K562 (cell line): ENCODE measurements around the gene BCKDK. TPM values are rescaled to one million over a fixed set of nuclear protein-coding genes. Genes with fewer than 3 reads are reported as not detected.
A peak's percentile ranks its signal among the peaks of the same experiment; 100 is the strongest.

Experiments used
- CHD2 ChIP-seq: IDR thresholded peaks from 2 replicates; pipeline ENCODE4 v1.6.1; 2011; ENCODE audit warnings: low read depth, low read length
- ERF ChIP-seq: fragments of 450-650 bp; formaldehyde crosslinking; IDR thresholded peaks from 2 replicates; pipeline ENCODE4 v1.4.0; 2020; ENCODE audit warnings: mild to moderate bottlenecking, mixed read lengths
- FOXK1 ChIP-seq: sonication (generic); formaldehyde crosslinking; IDR thresholded peaks from 2 replicates; pipeline ENCODE4 v1.8.0; 2022; ENCODE audit warnings: missing genetic modification reagents, mild to moderate bottlenecking, borderline replicate concordance
- FOXK2 ChIP-seq, 2 experiments: fragments of 450-650 bp; IDR thresholded peaks in 1 of 2; conservative IDR thresholded peaks in 1 of 2; 2 replicates each; pipeline ENCODE4 v1.6.1; 2016; ENCODE audit warnings: low read depth in 2 of 2, mild to moderate bottlenecking in 1 of 2
- HES1 ChIP-seq: fragments of 450-650 bp; IDR thresholded peaks from 2 replicates; pipeline ENCODE4 v1.6.1; 2016; ENCODE audit warnings: low read depth, mild to moderate bottlenecking, moderate library complexity
- HNRNPK ChIP-seq: fragments of 200-400 bp; formaldehyde crosslinking; IDR thresholded peaks from one replicate; pipeline ENCODE4 v1.6.1; 2018; ENCODE audit warnings: mild to moderate bottlenecking, low read depth, low read length; ENCODE audit not compliant: poor library complexity, severe bottlenecking
- IRF2 ChIP-seq: sonication (generic); formaldehyde crosslinking; IDR thresholded peaks from 2 replicates; pipeline ENCODE4 v1.8.1; 2022; ENCODE audit warnings: mild to moderate bottlenecking, missing genetic modification reagents
- POU5F1 ChIP-seq: fragments of 150-350 bp; IDR thresholded peaks from 2 replicates; pipeline ENCODE4 v1.6.1; 2014; ENCODE audit warnings: borderline replicate concordance, low read length, low read depth, mild to moderate bottlenecking; ENCODE audit not compliant: partially characterized antibody
- TBL1XR1 ChIP-seq, 2 experiments: IDR thresholded peaks; 2 replicates each; pipeline ENCODE4 v1.6.1; 2012; ENCODE audit warnings: improper control_type of control experiment in 2 of 2, low read length in 2 of 2, mild to moderate bottlenecking in 1 of 2
- TRIM24 ChIP-seq, 2 experiments: fragments of 450-650 bp; IDR thresholded peaks; 2 replicates each; pipeline ENCODE4 v1.6.1; 2016
- TSHZ1 ChIP-seq: fragments of 250-450 bp; sonication (Bioruptor Pico); IDR thresholded peaks from 2 replicates; pipeline ENCODE4 v1.4.0; 2020; ENCODE audit warnings: mild to moderate bottlenecking, moderate library complexity
- ZNF282 ChIP-seq: sonication (generic); formaldehyde crosslinking; IDR thresholded peaks from 2 replicates; pipeline ENCODE4 v1.8.1; 2023; ENCODE audit warnings: missing genetic modification reagents
- ZNF384 ChIP-seq: IDR thresholded peaks from 2 replicates; pipeline ENCODE4 v1.6.1; 2012; ENCODE audit warnings: low read depth, low read length, improper control_type of control experiment
- ZNF41 ChIP-seq: fragments of 250-450 bp; sonication (Bioruptor Pico); conservative IDR thresholded peaks from 2 replicates; pipeline ENCODE4 v1.4.0; 2020; ENCODE audit warnings: mild to moderate bottlenecking
- polyA plus RNA-seq, 8 experiments: library from polyadenylated mRNA; depleted of rRNA in 4 of 8; stranded (reverse) in 5 of 8; unstranded in 3 of 8; fragments of >200 nt; fragmentation: Nextera tagmentation in 2 of 8; fragmentation: Illumina TruSeq in 1 of 8; extraction: Ambion mirVana in 2 of 8; extraction: Trizol in 1 of 8; gene quantifications; 2 replicates each; pipeline versions ENCODE4 v1.2.1 to v1.2.3, GENCODE V29; 2011 to 2014; ENCODE audit warnings: inconsistent platforms in 1 of 8, missing spikeins in 1 of 8
- total RNA-seq, 7 experiments: library from RNA; depleted of rRNA in 6 of 7; stranded (reverse); fragments of >200 nt in 6 of 7; fragmentation: Illumina TruSeq in 2 of 7; extraction: Trizol in 2 of 7; gene quantifications; 2 replicates each; pipeline versions ENCODE4 v1.2.1 to v1.2.3, GENCODE V29; 2011 to 2021; ENCODE audit warnings: low replicate concordance in 1 of 7
- TF ChIP-seq, protein P1 (sequence below): sonication (generic); formaldehyde crosslinking; IDR thresholded peaks from 2 replicates; pipeline ENCODE4 v1.8.0; 2022; ENCODE audit warnings: mild to moderate bottlenecking, missing genetic modification reagents, borderline replicate concordance
- TF ChIP-seq, protein P2 (sequence below): fragments of 450-650 bp; IDR thresholded peaks from 2 replicates; pipeline ENCODE4 v1.6.1; 2017; ENCODE audit warnings: mild to moderate bottlenecking, moderate library complexity
- TF ChIP-seq, protein P3 (sequence below): fragments of 250-450 bp; sonication (Bioruptor Pico); IDR thresholded peaks from 2 replicates; pipeline ENCODE4 v1.5.0; 2021

Gene BCKDK
- total and polyA plus RNA-seq, 9 of the 15 experiments (the other 6 are each of a cell fraction or from before 2014, with no cell fraction given), result 0.58 to 34.8 (median 13.1) TPM

DNA sequence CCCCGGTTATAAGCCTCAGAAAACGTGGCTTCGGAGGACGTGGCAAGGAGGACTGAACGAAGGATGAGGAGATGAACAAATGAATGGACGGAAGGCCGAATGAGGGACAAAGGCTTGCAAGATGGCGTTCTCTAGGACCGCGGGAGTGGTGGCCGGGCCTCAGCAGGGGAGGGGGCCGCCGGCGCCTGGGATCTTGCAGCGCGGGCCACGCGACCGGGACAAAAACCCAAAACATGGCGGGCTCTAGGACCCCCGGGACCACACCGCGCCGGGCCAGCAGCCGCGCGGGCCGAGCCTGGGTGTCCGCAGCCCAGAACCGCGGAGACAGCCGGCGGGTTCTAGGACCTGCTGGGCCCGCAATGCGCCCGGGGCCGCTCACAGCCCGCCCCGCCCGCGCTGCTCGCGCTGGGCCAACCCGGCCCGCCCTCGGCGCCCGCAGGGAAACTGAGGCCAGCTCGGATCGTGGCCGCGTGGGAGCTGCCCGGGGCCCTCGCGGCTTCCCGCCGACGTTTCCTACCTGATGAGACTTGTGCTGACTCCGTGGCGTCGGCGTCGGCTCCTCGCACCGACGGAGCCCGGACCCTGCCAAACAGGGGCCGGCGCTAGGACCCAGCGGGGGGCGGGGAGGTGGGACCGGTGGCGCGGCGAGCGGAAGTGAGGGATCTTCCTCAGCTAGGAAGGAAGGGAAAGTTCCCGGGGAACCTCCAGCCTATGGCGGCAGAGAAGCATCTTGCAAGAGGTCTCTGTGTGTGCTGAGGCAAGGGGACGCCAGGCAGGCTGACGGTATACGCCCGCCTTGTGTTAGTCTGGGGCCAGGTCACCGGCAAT lies 34.8 kb upstream of the BCKDK start (continued):
- TF ChIP-seq, protein P1, sequence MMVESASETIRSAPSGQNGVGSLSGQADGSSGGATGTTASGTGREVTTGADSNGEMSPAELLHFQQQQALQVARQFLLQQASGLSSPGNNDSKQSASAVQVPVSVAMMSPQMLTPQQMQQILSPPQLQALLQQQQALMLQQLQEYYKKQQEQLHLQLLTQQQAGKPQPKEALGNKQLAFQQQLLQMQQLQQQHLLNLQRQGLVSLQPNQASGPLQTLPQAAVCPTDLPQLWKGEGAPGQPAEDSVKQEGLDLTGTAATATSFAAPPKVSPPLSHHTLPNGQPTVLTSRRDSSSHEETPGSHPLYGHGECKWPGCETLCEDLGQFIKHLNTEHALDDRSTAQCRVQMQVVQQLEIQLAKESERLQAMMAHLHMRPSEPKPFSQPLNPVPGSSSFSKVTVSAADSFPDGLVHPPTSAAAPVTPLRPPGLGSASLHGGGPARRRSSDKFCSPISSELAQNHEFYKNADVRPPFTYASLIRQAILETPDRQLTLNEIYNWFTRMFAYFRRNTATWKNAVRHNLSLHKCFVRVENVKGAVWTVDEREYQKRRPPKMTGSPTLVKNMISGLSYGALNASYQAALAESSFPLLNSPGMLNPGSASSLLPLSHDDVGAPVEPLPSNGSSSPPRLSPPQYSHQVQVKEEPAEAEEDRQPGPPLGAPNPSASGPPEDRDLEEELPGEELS (CRISPR knock-in tag), result no peak; the same call in 1 of the 2 replicates
- TF ChIP-seq FOXK2 (conservative IDR thresholded peaks at IDR 0.05 in 1 of 2, IDR thresholded peaks at IDR 0.05 in 1 of 2; ENCODE audit: low read depth in 2 of 2), result 0 out of 4 replicates have a peak, but pooled peaks have one; percentile 26 to 40
- TF ChIP-seq HNRNPK, result no peak
- TF ChIP-seq ZNF282 (CRISPR knock-in tag), result 0 out of 2 replicates have a peak, but pooled peaks have one; percentile 52
- TF ChIP-seq HES1, result no peak
- TF ChIP-seq, protein P2, sequence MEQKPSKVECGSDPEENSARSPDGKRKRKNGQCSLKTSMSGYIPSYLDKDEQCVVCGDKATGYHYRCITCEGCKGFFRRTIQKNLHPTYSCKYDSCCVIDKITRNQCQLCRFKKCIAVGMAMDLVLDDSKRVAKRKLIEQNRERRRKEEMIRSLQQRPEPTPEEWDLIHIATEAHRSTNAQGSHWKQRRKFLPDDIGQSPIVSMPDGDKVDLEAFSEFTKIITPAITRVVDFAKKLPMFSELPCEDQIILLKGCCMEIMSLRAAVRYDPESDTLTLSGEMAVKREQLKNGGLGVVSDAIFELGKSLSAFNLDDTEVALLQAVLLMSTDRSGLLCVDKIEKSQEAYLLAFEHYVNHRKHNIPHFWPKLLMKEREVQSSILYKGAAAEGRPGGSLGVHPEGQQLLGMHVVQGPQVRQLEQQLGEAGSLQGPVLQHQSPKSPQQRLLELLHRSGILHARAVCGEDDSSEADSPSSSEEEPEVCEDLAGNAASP, result no peak
- no peak for TF ChIP-seq TSHZ1 (CRISPR knock-in tag)
- no peak for TF ChIP-seq CHD2
- TF ChIP-seq POU5F1, result no peak
- TF ChIP-seq, protein P3, sequence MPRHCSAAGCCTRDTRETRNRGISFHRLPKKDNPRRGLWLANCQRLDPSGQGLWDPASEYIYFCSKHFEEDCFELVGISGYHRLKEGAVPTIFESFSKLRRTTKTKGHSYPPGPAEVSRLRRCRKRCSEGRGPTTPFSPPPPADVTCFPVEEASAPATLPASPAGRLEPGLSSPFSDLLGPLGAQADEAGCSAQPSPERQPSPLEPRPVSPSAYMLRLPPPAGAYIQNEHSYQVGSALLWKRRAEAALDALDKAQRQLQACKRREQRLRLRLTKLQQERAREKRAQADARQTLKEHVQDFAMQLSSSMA, result peak; percentile 27; the same call in 1 of the 2 replicates
- no peak for TF ChIP-seq ZNF41 (CRISPR knock-in tag)
- TF ChIP-seq ERF (CRISPR knock-in tag), result peak; percentile 62; the same call in 1 of the 2 replicates
- TF ChIP-seq ZNF384, result no peak
- TF ChIP-seq FOXK1 (CRISPR knock-in tag), result peak; percentile 58; the same call in 1 of the 2 replicates
- no peak for TF ChIP-seq IRF2
- TF ChIP-seq TBL1XR1 (IDR thresholded peaks at IDR 0.05; ENCODE audit: low read length in 2 of 2), result no peak
- TF ChIP-seq TRIM24 (IDR thresholded peaks at IDR 0.05), result no peak; a peak in 2 of 4 replicates
